Measurements from ENCODE around the gene STOML1.
A peak's percentile ranks its signal among the peaks of the same experiment; 100 is the strongest.

The STOML1 gene

DNA sequence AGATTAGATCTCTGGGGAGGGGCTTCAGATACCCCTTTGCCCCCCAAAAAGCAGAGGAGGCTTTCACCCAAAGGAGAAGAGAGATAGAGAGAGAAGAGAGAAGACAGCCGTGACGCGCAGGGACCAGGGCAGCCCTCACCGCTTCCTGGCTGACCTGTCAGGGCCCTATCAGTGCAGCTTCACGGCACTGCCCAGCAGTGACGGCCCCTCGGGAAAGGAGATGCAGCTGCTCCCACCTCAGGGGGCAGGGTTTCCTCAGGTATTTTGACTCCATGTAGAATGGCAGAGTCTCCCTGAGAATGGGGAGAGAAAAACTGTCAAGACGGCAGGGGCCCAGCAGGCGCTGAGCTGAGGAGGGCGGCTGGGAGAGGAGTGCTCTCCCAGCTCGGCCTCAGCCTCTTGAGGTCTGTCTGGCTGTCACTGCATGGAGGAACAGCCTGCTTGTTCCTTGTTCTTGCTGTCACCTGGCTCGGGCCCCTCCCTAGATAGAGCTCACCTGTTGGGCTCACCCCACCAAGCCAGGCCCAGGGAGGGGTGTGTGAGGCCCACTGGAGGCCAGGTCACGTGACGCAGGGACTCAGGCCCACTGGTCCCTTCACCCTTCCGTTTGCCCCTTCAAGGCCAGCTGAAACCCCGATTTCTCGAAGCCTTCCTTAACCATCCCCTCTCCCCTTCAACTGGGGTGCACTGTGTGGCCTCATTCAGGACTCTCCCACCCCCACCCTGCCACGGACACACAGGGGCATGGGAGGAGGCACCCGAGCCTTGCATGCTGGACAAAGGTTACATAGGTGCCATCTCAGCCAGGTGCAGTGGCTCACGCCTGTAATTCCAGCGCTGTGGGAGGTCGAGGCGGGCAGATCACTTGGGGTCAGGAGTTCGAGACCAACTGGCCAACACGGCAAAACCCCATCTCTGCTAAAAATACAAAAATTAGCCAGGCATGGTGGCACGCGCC lies 37.6 kb downstream of the STOML1 start:
- no peak overlapping the region for H3K4me3 Mint-ChIP-seq
- no peaks in the 10 kb centered on the region for H3K9me3 Mint-ChIP-seq
- no peaks in the 10 kb centered on the region for H3K36me3 Mint-ChIP-seq
- H3K27ac Mint-ChIP-seq: no peak overlapping the region
- ATAC-seq (replicated peaks): no peak
- H3K27me3 Mint-ChIP-seq: peaks cover 24 to 51% of the 10 kb centered on the region in 2 donors
- no peak for DNase-seq
- H3K4me1 Mint-ChIP-seq: peaks cover 14 to 18% of the 10 kb centered on the region in 2 donors

DNA sequence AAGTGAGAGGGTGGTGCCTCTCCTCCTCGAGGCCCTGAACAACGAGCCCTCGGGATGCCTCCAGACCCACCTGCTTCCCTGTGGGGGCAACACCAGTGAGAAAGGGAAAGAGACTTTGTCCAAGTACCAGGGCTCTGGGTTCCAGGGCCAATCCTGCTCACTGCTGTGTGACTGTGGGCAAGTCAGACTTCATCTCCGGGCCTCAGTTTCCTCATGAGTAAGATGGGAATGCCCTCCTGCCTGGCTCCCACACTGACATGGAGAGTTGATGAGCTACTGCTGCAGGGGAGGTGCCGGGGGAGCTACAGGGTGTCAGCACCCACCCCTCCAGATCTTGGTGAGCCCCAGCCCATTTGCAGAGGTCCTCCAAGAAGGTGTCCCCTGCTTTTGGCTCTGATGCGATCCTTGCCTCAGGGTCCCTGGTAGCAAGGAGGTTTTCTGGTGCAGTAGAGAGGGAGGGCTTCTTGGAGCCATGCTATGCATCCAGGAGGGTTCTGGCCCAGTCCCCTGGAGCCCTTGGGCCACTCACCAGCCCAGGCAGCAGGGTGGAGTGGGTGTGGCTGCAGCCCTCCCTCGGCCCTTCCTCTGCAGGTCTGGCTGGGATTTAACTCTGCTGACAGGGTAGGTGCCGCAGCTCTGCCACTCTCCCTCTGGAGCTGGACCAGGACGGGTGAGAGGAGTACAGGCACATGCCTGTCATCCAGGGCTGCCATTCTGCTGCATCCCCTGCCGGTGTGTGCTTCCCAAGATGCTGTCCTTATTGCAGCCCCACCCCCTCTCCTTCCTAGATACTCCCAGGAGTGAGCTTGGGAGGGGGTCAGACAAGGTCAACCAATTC lies 39.0 kb downstream of the STOML1 start:
- H3K27me3 Mint-ChIP-seq: peaks cover 24 to 50% of the 10 kb centered on the region in 2 donors
- H3K36me3 Mint-ChIP-seq: no peaks in the 10 kb centered on the region
- ATAC-seq (replicated peaks): no peak

DNA sequence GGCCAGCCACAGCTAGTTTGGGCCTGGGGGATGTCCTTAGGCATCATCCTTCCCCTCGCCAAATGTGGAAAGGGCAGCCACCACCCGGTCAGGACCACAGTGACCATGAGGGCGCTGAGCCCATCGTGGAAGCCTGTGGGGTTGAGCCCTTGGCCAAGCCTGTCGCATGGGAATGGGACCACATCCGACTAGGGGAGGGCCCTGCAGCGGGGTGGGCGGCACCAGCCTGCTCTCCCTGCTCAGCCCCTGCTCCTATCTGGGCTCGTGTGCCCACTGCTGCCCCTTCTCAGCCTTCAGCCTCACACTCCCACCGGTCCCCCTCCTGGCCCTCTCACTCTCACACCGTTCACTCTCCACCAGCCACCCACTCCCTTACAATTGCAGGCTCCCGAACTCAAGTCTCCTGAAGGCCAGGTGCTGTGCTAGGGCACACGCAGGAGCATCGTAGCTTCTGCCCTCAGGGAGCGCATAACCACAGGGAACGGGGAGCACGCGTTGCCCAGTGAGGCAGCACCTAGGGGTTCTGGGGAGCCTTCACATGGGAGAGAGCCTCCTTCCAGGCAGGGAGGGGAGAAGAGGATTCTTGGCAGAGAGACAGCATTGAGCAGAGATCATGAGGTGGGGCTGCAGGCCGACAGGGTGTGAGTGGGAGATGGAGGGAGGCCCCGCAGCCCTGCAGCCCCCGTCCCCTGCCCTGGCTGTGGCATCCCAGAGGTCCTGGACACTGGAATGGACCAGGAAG lies 39.8 kb downstream of the STOML1 start:
- Mint-ChIP-seq H3K4me3 (no peak overlapping the region), H3K4me1 (peaks cover 10 to 12% of the 10 kb centered on the region in 2 donors), H3K27me3 (peaks cover 18 to 42% of the 10 kb centered on the region in 2 donors), H3K27ac (no peak overlapping the region), H3K36me3 (no peaks in the 10 kb centered on the region), H3K9me3 (no peaks in the 10 kb centered on the region)
- no peak for DNase-seq
- no peak for ATAC-seq (replicated peaks)

More for the DNA sequence above, 39.0 kb downstream of the STOML1 start:
- no peaks in the 10 kb centered on the region for H3K9me3 Mint-ChIP-seq
- H3K4me3 Mint-ChIP-seq: no peak overlapping the region
- DNase-seq: no peak
- H3K27ac Mint-ChIP-seq: no peak overlapping the region
- H3K4me1 Mint-ChIP-seq: peaks cover 10 to 12% of the 10 kb centered on the region in 2 donors

DNA sequence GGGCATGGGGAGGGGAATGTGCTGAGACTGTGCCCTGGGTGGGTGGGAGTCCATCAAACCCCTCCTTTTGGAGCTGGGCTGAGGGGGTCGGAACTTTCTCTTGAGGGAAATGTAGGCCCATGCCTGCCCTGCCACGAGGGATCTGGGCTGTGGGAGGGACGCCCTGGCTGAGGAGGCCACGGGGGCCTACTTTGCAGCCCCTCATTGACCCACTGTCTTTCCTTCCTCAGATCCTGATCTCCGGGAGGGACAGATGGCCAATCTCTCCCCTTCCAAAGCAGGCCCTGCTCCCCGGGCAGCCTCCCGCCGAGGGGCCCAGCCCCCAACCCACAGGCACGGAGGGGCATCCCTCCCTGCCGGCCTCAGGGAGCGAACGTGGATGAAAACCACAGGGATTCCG lies 40.5 kb downstream of the STOML1 start:
- DNase-seq: no peak
- ATAC-seq (replicated peaks): no peak
- Mint-ChIP-seq H3K4me3 (no peak overlapping the region), H3K4me1 (peaks cover 9 to 13% of the 10 kb centered on the region in 2 donors), H3K36me3 (no peaks in the 10 kb centered on the region), H3K27me3 (peaks cover 13 to 37% of the 10 kb centered on the region in 2 donors), H3K9me3 (no peaks in the 10 kb centered on the region), H3K27ac (no peak overlapping the region)

DNA sequence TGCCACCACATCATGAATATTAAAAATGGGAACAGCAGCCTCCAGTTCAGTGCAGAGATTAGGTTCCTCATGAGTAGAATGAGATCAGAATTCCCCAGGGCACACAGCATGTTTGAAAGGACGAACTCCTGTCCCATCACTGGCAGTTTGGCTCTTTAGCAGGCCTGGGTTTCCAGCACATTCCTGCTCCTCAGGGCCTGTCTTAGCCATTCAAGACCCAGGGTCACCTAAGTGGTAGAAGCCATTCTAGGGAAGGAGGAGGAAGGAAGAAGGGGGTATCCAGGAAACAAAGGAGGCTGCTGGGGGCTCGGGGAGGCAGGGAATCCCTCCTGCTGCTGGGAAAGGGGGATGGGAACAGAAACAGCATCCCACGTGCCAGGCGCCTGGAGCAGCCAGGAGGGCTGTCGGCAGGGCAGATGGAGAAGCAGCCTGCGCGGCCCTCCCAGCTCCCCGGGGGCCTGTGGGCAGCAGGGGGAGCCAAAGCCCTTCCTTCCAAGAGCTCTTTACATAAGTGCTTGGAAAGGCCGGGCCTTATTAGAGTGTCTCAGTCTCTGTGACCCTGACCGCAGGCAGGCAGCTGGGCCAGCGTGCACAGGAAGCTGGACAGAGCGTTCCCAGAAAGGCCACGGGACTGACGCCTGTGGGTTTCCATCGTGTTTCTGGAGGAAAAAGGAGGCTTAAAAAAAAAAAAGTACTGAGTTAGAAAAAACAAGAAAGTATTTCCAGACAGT lies 41.1 kb downstream of the STOML1 start:
- peak; percentile 82 to 88 for ATAC-seq (replicated peaks)
- H3K27ac Mint-ChIP-seq: no peak overlapping the region
- H3K9me3 Mint-ChIP-seq: no peaks in the 10 kb centered on the region
- H3K4me3 Mint-ChIP-seq: peak overlapping the region in 1 of 2 donors; percentile 20
- H3K27me3 Mint-ChIP-seq: peaks cover 16 to 37% of the 10 kb centered on the region in 2 donors
- H3K36me3 Mint-ChIP-seq: no peaks in the 10 kb centered on the region
- H3K4me1 Mint-ChIP-seq: peaks cover 9 to 19% of the 10 kb centered on the region in 2 donors
- peak; percentile 34 for DNase-seq

DNA sequence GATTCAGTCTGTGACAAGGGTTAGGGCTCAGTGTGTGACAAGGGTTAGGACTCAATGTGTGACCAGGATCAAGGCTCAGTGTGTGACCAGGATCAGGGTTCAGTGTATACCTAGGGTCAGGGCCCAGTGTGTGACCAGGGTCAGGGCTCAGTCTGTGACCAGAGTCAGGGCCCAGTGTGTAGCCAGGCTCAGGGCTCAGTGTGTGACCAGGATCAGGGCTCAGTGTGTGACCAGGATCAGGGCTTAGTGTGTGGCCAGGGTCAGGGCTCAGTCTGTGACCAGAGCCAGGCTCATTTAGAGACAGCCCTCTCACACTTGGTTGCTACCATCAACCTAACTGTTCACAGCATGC lies 41.6 kb downstream of the STOML1 start:
- Mint-ChIP-seq H3K9me3 (no peaks in the 10 kb centered on the region), H3K4me1 (peaks cover 9 to 22% of the 10 kb centered on the region in 2 donors), H3K27me3 (peaks cover 15 to 34% of the 10 kb centered on the region in 2 donors), H3K36me3 (no peaks in the 10 kb centered on the region), H3K27ac (no peak overlapping the region), H3K4me3 (no peak overlapping the region)
- DNase-seq (no peak), ATAC-seq (replicated peaks) (peak; percentile 7 to 15)

DNA sequence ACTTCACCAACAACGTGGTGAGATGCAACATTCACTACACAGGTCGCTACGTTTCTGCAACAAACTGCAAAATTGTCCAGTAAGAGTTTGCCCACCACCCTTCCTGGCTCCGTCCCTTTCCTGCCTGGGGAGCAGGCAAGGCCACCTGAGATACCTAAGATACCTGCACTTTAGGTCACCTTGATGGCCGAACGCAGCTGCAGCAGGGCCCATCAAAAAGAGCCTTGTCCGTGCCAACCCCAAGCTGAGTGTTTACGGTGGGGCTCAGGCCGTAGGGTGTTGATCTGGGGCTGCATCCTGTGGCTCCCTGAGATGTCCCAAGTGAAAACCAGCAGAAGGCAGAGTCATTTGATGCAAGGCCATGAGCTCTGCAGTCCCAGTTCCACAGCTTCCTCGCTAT lies 42.6 kb downstream of the STOML1 start:
- H3K9me3 Mint-ChIP-seq: no peaks in the 10 kb centered on the region
- no peak overlapping the region for H3K27ac Mint-ChIP-seq
- peaks cover 9 to 22% of the 10 kb centered on the region in 2 donors for H3K4me1 Mint-ChIP-seq
- H3K36me3 Mint-ChIP-seq: no peaks in the 10 kb centered on the region
- DNase-seq (no peak), ATAC-seq (replicated peaks) (no peak)
- peaks cover 16 to 38% of the 10 kb centered on the region in 2 donors for H3K27me3 Mint-ChIP-seq
- no peak overlapping the region for H3K4me3 Mint-ChIP-seq

DNA sequence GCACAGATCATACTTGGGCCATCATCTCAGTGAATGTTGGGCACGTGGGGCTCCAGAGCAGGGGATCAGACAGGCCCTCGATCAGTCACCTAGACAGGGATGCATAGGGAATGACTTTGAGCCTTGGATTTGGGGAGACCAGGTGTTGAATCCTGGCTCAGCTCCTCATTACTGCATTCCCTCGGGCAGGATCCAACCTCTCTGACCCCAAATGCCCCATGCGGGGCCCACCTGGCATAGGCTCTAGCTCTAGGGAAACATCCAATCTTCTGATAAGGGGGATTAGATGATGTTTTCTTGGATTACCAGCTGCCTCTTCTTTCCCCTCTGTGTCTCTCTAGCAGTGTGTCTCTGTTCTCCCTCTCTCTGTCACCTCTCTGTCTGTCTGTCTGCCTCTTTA lies 43.1 kb downstream of the STOML1 start:
- peaks cover 19 to 36% of the 10 kb centered on the region in 2 donors for H3K27me3 Mint-ChIP-seq
- H3K9me3 Mint-ChIP-seq: no peaks in the 10 kb centered on the region
- DNase-seq (no peak), ATAC-seq (replicated peaks) (no peak)
- no peak overlapping the region for H3K4me3 Mint-ChIP-seq
- peaks cover 9 to 22% of the 10 kb centered on the region in 2 donors for H3K4me1 Mint-ChIP-seq
- no peaks in the 10 kb centered on the region for H3K36me3 Mint-ChIP-seq
- H3K27ac Mint-ChIP-seq: no peak overlapping the region

DNA sequence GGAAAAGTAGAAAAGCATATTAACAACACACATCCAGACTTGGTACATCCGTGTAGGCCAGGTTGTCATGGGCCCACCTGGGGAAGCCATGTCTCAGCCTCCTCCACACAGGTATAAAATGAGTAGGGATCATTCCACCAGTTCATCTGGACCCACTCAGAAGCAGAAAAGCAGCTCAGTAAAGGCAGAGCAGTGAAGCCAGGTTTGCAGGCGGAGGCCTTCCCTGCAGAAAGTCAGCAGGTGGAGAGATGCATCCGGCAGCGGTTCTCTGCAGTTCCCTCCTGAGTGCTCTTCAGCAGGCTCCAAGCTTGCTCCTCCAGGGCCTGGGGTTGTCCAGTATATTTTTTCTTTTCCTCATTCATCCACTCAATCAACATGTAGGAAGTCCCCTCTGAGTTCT lies 43.7 kb downstream of the STOML1 start:
- no peak overlapping the region for H3K4me3 Mint-ChIP-seq
- DNase-seq (no peak), ATAC-seq (replicated peaks) (no peak)
- no peak overlapping the region for H3K27ac Mint-ChIP-seq
- H3K9me3 Mint-ChIP-seq: no peaks in the 10 kb centered on the region
- peaks cover 14 to 30% of the 10 kb centered on the region in 2 donors for H3K27me3 Mint-ChIP-seq
- H3K4me1 Mint-ChIP-seq: peaks cover 9 to 22% of the 10 kb centered on the region in 2 donors
- H3K36me3 Mint-ChIP-seq: no peaks in the 10 kb centered on the region

DNA sequence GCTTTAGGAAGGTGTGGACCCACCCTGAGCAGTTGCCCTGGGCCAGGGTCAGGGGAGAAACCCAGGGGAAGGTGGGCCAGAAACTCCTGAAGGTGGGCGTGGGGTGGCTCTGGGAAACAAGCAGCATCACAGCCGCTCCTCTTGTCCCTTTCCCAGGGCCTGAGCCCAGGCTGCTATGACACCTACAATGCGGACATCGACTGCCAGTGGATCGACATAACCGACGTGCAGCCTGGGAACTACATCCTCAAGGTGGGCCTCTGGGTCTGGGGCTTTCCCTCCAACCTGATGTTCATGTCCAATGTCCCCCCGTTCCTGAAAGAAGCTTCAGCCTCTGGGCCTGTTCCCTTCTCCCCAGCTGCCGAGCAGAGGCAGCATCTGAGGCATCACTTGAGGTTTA lies 44.4 kb downstream of the STOML1 start:
- H3K27ac Mint-ChIP-seq: no peak overlapping the region
- no peak for ATAC-seq (replicated peaks)
- peaks cover 9 to 22% of the 10 kb centered on the region in 2 donors for H3K4me1 Mint-ChIP-seq
- H3K4me3 Mint-ChIP-seq: no peak overlapping the region
- no peak for DNase-seq
- no peaks in the 10 kb centered on the region for H3K9me3 Mint-ChIP-seq
- no peaks in the 10 kb centered on the region for H3K36me3 Mint-ChIP-seq
- peaks cover 14 to 31% of the 10 kb centered on the region in 2 donors for H3K27me3 Mint-ChIP-seq

DNA sequence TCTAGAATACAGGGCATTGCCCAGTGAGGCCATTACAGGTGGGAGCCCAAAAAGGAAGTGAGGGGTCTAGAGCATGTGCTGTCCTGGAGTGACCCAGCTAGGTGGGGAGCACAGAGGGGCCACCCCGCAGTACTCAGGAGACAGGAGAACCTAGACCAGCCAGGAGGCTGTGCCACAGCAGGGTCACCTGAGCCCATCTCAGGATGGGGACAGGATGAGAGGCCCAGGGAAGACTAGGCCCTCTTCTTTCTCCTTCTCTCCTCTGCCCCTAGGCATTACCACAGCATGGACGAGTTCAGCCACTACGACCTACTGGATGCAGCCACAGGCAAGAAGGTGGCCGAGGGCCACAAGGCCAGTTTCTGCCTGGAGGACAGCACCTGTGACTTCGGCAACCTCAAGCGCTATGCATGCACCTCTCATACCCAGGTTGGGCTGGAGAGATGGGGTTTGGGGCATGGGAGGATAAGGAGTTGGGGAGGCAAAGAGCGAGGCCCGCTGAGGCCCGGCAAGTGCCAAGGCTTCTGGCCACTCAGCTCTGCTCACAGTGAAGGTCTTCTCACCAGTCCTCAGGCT lies 45.2 kb downstream of the STOML1 start:
- Mint-ChIP-seq H3K27me3 (peaks cover 14 to 33% of the 10 kb centered on the region in 2 donors), H3K36me3 (no peaks in the 10 kb centered on the region), H3K27ac (no peak overlapping the region), H3K4me1 (peaks cover 10 to 23% of the 10 kb centered on the region in 2 donors), H3K4me3 (no peak overlapping the region), H3K9me3 (no peaks in the 10 kb centered on the region)
- DNase-seq: no peak
- no peak for ATAC-seq (replicated peaks)

DNA sequence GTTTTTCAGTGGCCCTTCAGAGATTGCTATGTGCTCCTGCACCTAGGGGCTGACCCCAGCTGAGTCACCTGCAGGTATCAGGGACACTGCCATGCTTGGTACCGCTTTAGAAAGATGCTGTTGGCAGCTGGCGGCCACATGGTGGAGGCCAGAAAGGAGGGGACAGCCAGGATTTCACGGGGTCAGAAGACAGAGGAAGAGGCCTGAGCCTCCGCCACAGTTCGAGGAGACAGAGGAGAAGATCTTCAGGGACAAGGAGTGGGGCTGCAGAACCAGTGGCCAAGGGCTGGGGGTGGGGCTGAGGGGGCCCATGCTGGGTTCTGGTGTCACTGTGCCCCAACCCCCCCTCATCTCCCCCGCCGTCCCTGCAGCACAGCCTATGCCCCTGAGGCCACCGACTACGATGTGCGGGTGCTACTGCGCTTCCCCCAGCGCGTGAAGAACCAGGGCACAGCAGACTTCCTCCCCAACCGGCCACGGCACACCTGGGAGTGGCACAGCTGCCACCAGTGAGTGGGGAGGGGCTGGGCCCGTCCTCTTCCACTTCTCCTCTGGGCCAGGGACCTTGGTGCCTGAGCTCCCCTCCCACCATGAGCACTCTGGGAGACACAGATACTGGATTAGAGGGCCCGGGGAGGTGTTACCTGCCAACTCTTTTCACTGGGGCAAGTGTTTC lies 45.9 kb downstream of the STOML1 start:
- Mint-ChIP-seq H3K36me3 (no peaks in the 10 kb centered on the region), H3K4me1 (peaks cover 12 to 24% of the 10 kb centered on the region in 2 donors), H3K4me3 (no peak overlapping the region), H3K27ac (no peak overlapping the region), H3K9me3 (no peaks in the 10 kb centered on the region), H3K27me3 (peaks cover 14 to 33% of the 10 kb centered on the region in 2 donors)
- ATAC-seq (replicated peaks) (no peak), DNase-seq (no peak)

DNA sequence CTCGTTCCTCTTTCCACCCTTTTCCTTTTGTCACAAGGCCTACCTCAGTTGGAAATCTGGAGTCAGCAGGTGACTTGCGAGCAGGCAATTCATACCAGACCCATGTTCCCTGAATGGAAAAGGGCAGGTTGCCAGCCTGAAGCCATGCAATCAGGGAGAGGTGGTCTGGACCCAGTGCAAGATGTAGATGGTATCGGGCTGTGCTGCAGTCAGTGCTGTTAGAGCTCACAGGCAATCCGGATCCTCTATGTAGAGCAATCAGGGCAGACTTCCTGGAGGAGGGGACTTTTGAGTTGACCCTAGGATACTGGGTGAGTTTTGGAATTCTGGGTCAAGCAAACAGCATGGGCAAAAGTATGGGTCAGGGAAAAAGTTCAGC lies 47.0 kb downstream of the STOML1 start:
- Mint-ChIP-seq H3K4me1 (peaks cover 4 to 15% of the 10 kb centered on the region in 2 donors), H3K27me3 (peaks cover 14 to 27% of the 10 kb centered on the region in 2 donors), H3K9me3 (no peaks in the 10 kb centered on the region), H3K27ac (no peak overlapping the region), H3K36me3 (no peaks in the 10 kb centered on the region), H3K4me3 (no peak overlapping the region)
- ATAC-seq (replicated peaks) (no peak), DNase-seq (no peak)

Data from stimulated activated naive B cell treated with anti-CD40 and anti-IgM and Interleukin-4, amounts not matched to agents 10 μg/mL and 1 μg/mL and 100 μg/mL, for 72 hours (primary cell).